GM18526 (cell line): ENCODE data around the gene VTI1A.

ENCODE experiments used
- POLR2A ChIP-seq: IDR thresholded peaks from 3 replicates; pipeline ENCODE4 v1.6.1; 2011; ENCODE audit not compliant: insufficient read length; ENCODE audit errors: extremely low read depth

VTI1A gene

GRCh38 chr10:112768121-112768520 is 321.1 kb downstream of the VTI1A start:
- no peak for TF ChIP-seq POLR2A

- no peak for TF ChIP-seq POLR2A
Measured at GRCh38 chr10:112769081-112769480, 322.1 kb downstream of the VTI1A start.

DNA sequence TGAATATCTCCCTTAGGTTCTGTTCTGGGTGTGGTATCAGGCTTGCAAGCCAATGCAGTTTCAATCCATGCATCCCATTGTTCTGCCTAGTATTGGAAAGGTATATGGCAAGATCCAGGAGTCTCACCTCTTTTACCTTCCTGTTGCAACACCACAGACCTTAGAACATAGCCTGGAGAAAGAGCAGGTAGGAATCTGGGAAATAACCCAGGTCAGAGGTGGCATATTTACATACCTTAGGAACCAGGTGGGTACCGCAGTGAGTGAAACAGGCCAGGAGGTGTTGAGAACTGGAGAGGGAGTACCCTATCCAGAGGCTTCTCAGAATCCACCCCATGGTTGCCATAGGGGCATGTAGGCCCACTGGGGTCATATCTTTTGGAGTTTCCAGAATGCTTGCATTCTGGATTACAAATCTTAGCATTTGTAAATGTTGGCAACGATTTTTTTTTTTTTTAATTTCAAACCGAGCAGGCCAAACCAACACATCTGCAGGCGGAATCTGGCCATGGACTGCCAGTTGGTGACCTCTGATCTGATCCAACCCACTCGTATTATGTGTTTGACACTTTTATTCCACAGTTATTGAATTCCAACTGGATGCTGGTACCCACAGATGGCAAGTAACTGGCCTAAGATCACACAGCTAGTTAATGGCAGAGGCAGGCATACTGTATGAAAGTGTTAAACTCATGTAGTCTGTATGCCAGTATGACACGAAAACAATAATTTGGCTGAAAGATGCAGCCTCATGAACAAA is 322.8 kb downstream of the VTI1A start:
- TF ChIP-seq POLR2A, result no peak

DNA sequence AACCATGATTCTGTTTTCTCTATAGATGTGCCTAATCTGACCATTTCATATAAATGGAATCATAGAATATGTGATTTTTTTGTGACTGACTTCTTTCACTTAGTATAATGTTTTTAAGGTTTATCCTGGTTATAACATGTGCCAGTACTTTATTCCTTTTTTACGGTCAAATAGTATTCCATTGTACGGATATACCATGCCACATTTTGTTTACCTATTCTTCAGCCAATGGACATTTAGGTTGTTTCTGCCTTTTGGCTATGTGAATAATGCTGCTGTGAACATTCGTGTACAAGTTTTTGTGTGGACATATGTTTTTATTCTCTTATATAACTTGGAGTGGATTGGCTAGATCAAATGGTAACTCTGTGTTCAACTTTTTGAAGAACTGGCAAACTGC is 324.7 kb downstream of the VTI1A start:
- TF ChIP-seq POLR2A, result no peak

DNA sequence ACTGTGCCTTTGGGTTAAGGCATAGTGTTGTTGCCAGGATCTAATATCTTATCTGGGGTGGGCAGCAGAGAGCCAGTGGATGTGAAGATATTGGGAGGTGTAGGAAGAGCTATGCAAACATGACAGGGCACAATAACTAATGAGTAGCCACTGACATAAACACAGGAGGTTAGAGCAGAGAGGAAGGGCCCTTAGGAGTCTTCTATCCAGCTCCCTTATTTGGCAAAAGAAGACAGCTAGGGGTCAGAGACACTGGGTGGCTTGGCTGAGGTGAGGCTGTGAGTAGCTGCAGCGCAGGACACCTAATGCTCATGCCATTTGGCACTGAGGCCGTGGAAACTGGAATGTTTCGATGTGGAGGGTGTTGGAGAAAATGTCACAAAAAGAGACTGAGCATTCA is 326.8 kb downstream of the VTI1A start:
- no peak for TF ChIP-seq POLR2A

- no peak for TF ChIP-seq POLR2A
Measured at GRCh38 chr10:112774210-112774609, 327.2 kb downstream of the VTI1A start.

GRCh38 chr10:112774798-112775197 is 327.8 kb downstream of the VTI1A start:
- TF ChIP-seq POLR2A, result no peak

DNA sequence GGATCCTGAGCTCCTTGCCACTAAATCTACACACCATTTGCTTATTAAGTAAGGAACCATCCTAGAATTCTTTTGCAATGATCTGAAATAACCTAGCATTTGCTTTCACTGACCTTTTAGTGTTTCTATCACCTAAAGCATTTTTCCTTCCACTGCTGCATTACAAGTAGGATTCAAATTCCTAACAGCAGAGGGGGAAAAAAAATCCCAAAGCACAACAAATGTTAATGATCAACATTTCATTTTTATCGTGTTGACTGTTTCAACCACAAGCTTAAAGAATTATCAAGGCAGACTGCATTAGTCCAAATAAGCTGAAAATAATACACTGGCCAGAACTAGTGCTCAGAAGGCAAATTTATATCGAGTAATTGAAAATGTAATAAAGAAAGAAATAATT is 328.4 kb downstream of the VTI1A start:
- no peak for TF ChIP-seq POLR2A

GRCh38 chr10:112775892-112776674 is 329.1 kb downstream of the VTI1A start:
- no peak for TF ChIP-seq POLR2A

DNA sequence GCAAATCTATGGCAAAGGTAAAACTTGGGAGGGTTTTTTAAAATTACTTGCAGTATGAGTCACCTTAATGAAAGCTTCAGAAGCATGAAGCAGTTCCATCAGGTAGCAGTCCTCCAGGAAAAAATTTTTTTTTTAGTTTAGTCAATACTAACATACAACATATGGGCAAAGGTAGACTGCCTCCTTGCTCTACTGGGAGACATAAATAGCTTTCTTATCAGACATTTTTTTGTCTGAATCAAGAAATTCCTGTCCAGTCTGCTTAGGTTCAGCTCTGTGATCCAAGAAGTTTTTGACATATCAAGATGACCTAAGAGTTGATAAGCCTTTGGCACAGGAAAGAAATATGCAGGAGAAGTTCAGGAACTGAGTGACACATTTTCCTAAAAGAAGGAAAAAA is 331.6 kb downstream of the VTI1A start:
- TF ChIP-seq POLR2A, result no peak

DNA sequence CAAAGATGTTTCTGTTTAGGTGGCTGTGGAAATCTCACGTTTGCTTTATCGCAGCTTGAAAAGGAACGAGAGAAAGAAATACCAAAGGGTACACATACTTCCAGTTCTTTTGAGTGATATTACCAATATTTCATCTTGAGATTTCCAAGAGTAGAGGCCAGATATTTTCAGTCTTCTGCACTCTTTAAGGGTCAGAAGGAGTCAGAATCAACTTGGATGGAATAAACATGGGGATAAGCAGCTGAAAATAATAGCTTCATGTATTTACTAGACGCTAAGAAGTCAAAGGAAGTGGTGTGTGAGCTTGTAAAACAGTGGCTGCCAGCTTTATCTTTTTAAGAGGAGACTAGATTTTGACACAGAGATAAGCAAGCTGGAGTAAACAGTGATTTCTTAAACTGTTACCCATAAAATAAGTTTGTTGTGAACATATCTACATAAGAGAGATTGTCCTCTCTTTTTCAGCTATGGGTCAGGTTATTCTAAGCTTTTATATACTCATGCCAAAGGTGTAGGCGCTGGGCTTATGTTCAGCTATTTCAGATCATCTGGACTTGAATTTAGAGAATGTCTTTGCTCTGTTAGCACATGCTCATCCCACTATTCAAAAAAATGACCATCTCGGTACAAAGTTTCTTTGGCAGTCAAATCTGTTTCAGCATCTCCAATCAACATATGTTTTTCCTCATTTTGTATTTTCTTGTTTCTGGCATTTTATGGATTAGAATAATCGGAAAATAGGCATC is 332.2 kb downstream of the VTI1A start:
- TF ChIP-seq POLR2A, result no peak

GRCh38 chr10:112782200-112782907 is 335.3 kb downstream of the VTI1A start:
- TF ChIP-seq POLR2A, result no peak

DNA sequence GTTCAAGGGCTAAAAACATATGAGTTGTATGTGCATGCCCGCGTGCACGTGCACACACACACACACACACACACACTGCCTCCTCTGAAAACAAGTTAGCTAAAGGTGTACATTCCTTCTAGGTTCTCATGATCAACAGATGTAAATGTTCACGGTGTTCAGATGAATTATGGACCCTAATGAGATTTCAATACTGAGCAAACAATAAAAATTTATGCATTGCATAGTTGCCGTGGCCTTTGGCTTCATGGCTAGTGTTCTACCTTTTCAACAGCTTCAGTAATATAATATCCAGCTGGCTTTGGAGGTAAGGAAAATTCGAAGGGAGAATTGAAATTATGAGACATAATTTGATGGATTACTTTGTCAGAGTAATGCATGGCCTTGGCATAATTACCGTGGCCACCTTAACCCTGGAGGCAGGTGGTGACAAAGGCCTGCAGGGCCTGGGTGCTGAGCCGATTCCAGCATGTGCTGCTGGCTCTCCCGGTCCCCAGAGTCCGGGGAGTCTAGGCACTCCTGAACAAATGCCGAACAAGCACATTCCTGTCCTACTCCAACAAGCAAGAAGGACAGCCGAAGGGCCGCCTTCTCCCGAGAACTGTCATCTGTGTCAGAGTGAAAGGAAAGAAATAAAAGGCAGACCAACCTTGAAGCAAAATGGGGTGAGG is 336.5 kb downstream of the VTI1A start:
- TF ChIP-seq POLR2A, result no peak

- no peak for TF ChIP-seq POLR2A
Measured at GRCh38 chr10:112784022-112784461, 337.0 kb downstream of the VTI1A start.

DNA sequence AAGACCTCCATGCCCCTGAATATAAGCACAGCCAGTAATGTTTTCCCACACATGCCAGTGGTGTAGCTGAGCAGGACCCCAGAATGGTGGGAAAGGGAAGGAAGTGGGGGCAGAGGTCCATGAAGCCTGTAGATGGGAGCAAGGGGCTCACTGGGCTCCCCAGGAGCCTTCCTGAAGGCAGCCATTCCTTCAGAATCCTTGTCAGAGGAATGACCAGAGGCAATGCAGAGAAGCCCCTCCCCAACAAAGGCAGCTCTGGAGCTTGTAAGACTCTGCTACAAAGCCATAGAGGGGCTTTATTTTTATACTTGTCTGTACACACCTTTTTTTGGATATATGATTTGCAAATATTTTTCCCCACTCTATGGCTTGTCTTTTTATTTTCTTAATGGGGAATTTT is 338.1 kb downstream of the VTI1A start:
- TF ChIP-seq POLR2A, result no peak

DNA sequence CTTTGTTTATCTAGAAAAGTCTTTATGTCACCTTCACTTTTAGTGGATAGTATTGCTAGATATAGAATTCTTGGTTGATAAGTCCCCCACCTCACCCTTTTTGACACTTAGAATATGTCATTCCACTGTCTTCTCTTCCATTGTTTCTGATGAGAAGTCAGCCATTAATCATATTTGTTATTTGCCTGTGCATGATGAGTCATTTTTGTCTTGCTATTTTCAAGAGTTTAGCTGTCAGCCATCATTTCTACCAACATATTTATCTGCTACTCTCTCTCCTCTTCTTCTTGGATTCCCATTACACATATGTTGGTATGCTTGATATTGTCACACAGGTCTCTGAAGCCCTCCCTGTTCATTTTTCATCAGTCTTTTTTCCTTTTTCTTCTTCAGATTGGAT is 342.2 kb downstream of the VTI1A start:
- TF ChIP-seq POLR2A, result no peak
